GM12873 (cell line): ENCODE data around the gene RUNX1.

ENCODE experiments used
- TF ChIP-seq, protein P1 (sequence below): IDR thresholded peaks from 2 replicates; pipeline ENCODE4 v1.5.1; 2012; ENCODE audit warnings: low read depth, mild to moderate bottlenecking, moderate library complexity, low read length, control low read depth; ENCODE audit not compliant: insufficient read depth; ENCODE audit errors: missing control alignments

RUNX1 gene

DNA sequence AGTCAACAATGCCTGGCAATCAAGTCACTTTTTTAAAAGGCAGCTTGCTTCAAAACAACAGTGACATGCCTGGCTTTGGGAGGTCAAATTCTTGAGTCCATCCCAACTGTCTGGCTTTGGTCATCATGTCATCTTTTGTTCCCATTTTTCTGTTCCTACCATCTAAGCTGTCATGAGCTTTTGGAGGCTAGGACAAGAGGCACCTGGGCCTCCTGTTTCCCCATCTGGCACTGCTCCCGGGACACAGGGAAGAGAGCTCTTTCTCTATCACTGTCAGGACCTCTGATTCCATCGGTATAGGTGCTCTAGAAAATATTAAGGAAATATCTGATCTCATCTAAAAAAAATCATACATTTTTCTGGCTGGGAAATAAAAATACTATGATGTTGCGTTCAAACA, 224.0 kb downstream of the RUNX1 start:
- TF ChIP-seq, protein P1, sequence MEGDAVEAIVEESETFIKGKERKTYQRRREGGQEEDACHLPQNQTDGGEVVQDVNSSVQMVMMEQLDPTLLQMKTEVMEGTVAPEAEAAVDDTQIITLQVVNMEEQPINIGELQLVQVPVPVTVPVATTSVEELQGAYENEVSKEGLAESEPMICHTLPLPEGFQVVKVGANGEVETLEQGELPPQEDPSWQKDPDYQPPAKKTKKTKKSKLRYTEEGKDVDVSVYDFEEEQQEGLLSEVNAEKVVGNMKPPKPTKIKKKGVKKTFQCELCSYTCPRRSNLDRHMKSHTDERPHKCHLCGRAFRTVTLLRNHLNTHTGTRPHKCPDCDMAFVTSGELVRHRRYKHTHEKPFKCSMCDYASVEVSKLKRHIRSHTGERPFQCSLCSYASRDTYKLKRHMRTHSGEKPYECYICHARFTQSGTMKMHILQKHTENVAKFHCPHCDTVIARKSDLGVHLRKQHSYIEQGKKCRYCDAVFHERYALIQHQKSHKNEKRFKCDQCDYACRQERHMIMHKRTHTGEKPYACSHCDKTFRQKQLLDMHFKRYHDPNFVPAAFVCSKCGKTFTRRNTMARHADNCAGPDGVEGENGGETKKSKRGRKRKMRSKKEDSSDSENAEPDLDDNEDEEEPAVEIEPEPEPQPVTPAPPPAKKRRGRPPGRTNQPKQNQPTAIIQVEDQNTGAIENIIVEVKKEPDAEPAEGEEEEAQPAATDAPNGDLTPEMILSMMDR, result no peak

DNA sequence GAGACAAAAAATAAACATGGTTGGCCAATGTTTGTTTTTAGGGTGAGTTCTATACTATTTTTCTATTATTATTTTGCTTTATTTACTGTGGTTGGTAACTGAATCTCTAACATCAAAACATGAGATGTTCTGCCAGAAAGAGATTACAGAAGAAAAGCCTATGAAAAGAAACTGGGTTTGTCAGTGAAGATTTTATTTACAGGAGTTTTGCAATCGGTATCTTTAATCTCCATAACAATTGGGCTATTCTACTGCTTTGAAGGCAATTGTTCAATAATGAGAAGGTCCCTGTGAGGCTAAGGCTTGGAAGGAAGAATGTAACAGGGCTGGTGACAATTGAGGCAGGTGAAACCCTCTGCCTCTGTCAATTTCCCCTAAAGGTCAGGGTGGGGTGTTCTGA, 224.8 kb downstream of the RUNX1 start:
- TF ChIP-seq, protein P1, result no peak

DNA sequence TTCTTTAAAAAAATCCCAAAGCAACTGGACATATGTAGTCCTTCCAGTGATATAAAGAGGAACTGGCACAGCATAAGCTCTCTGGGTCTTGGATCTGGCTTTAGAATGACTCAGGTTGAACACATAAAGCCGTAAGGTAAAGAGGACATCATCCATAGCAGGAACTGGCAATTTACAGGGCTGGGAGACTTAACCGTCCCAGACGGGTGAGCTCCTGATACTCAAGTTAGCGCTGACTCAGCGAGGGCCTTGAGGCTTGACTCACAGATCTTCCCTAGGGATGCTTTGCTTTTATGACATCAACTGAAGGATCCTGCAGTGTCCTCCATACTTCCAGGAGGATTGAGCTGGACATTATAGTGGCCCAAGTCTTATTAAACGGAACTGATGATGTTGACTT, 226.2 kb downstream of the RUNX1 start:
- TF ChIP-seq, protein P1, result no peak

DNA sequence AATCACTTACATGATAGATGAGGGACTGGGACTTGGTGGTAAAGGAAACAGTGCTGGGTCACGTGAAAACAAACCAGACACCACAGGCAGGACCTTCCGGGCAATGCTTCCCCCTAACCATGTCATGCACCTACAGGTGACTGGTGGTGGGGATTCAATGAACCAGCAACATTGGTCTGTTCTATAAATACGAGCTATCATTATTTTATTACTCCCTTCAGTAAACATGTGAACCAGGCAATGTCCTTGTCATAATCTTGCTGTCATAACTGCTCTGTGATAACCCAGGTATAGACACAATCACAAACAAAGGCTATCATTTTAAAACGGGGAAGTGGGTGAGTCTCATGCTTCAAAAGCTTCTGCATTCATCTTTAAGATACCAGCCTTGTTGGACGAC, 226.9 kb downstream of the RUNX1 start:
- TF ChIP-seq, protein P1, result no peak

DNA sequence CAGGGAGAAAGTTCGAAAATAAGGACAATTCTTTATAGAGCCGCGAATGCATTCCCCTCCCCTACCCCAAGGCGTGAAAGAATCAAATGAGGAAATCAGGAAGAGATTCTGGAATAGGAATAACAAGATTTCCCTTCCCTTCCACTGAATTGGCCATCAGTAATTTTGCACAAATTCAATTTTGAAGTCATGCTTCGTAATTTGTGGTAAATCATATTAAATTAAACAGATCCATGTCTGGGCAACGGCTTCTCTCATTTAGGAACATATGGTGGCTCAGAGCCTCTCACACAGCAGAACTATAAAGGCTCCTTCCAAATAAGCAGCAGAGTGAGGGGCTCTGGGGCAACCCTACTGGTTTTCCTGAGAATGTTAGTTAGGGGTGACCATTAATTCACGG, 227.4 kb downstream of the RUNX1 start:
- TF ChIP-seq, protein P1, result no peak

DNA sequence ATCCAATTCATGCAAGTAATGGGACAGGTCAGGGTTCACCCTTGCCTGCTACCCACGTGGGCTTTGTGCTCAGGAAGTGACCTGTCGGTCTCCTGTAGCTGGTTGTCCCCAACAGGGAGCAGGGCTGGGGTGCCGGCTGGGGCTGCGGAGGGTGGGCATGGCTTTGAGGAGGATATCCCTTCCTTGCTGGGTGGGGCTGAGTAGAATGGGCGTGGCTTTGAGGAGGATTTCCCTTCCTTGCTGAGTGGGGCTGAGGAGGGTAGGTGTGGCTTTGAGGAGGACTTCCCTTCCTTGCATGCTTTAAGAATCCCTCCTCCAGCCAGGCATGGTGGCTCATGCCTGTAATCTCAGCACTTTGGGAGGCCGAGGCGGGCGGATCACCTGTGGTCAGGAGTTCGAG, 229.1 kb downstream of the RUNX1 start:
- TF ChIP-seq, protein P1, result no peak

DNA sequence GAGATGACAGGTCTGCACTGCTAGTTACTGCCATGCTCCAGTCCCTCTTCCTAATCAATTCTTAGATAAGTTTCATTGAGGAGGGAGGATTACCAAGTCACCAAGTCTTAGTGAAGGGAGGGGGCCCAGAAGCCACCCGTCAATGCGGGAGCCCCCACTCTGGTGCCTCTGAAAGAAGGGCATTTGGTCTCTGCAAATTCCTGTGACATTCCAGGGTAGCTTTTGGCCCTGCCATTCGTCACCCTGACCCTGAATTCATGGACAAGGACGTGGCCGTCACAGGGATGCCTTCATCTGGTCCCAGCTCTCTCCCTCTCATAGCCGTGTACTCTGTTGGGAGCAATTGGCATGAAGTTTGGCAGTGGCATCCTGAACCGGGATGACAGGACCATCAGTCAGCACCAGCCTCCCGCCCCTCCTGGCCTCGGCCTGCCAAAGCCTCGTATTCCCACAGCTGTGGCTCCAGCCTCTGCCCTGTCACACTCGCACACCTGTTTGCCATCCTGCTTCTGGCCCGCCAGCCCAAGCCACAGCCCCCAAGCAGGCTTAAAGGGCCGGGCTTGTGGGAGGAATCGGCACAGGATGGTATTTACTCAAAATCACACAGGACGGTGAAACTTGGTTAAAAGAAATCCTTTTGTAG, 229.6 kb downstream of the RUNX1 start:
- TF ChIP-seq, protein P1, result no peak
